HEK293 (cell line): ENCODE measurements around the gene UGT1A3.

Experiments
- CTCF ChIA-PET: fragments of 350-600 bp; formaldehyde crosslinking; extraction: SDS; loops from one replicate; lab custom pipeline; 2021; ENCODE audit warnings: antibody characterized with exemption; lab: Yijun Ruan, JAX
- POLR2A ChIA-PET: fragments of 300-600 bp; formaldehyde crosslinking; extraction: SDS; loops from one replicate; lab custom pipeline; 2020; ENCODE audit warnings: antibody characterized with exemption, inconsistent platforms; lab: Yijun Ruan, JAX
- H3K27ac ChIP-seq: fragments of 200-500 bp; sonication (Bioruptor generic); 2 replicates; pipeline ENCODE4 v1.5.1; 2014; ENCODE audit warnings: low read depth, low read length, control low read depth, inconsistent platforms; ENCODE audit errors: extremely low read depth
- H3K36me3 ChIP-seq, 2 experiments: fragments of 200-500 bp in 1 of 2; sonication (Bioruptor generic) in 1 of 2; 1 replicate in 1 of 2; 2 replicates in 1 of 2; pipeline ENCODE4 v1.5.1; 2014 to 2017; ENCODE audit warnings: inconsistent platforms in 2 of 2, low read length in 2 of 2; ENCODE audit not compliant: control insufficient read depth in 2 of 2, insufficient read depth in 1 of 2
- H3K4me1 ChIP-seq: fragments of 200-500 bp; sonication (Bioruptor generic); 2 replicates; pipeline ENCODE4 v1.5.1; 2014; ENCODE audit warnings: mild to moderate bottlenecking, low read length, inconsistent platforms; ENCODE audit not compliant: control insufficient read depth, insufficient read depth
- H3K4me3 ChIP-seq: 2 replicates; pipeline ENCODE4 v1.5.1; 2011; ENCODE audit warnings: low read depth, mild to moderate bottlenecking, control low read depth, low read length, moderate library complexity
- H3K9me3 ChIP-seq: fragments of 200-500 bp; sonication (Bioruptor generic); 2 replicates; pipeline ENCODE4 v1.5.1; 2014; ENCODE audit warnings: low read depth, low read length, inconsistent platforms; ENCODE audit not compliant: control insufficient read depth, insufficient read depth
- BCL6B ChIP-seq: fragments of 450-650 bp; formaldehyde crosslinking; IDR thresholded peaks from 2 replicates; pipeline ENCODE4 v1.5.1; 2017; ENCODE audit warnings: missing biosample characterization, missing genetic modification characterization
- CTCF ChIP-seq: fragments of 450-650 bp; formaldehyde crosslinking; IDR thresholded peaks from 2 replicates; pipeline ENCODE4 v1.5.1; 2016; ENCODE audit warnings: missing biosample characterization, missing genetic modification characterization
- TRIM28 ChIP-seq: IDR thresholded peaks from 2 replicates; pipeline ENCODE4 v1.6.1; 2011; ENCODE audit warnings: low read length, control low read depth, borderline replicate concordance
- YY1 ChIP-seq: fragments of 450-650 bp; formaldehyde crosslinking; IDR thresholded peaks from 2 replicates; pipeline ENCODE4 v1.5.1; 2018; ENCODE audit warnings: missing biosample characterization, missing genetic modification characterization
- ZBTB1 ChIP-seq: fragments of 450-650 bp; formaldehyde crosslinking; IDR thresholded peaks from 2 replicates; pipeline ENCODE4 v1.5.1; 2016; ENCODE audit warnings: missing biosample characterization, missing genetic modification characterization
- ZEB2 ChIP-seq: fragments of 450-650 bp; formaldehyde crosslinking; IDR thresholded peaks from 2 replicates; pipeline ENCODE4 v1.5.1; 2016; ENCODE audit warnings: missing biosample characterization, missing genetic modification characterization
- ZFHX2 ChIP-seq: fragments of 450-650 bp; formaldehyde crosslinking; conservative IDR thresholded peaks from 2 replicates; pipeline ENCODE4 v1.5.1; 2016; ENCODE audit warnings: missing biosample characterization, missing genetic modification characterization
- ZNF140 ChIP-seq: fragments of 450-650 bp; formaldehyde crosslinking; IDR thresholded peaks from 2 replicates; pipeline ENCODE4 v1.5.1; 2016; ENCODE audit warnings: missing biosample characterization, missing genetic modification characterization
- ZNF221 ChIP-seq: fragments of 450-650 bp; formaldehyde crosslinking; IDR thresholded peaks from 2 replicates; pipeline ENCODE4 v1.5.1; 2017; ENCODE audit warnings: missing biosample characterization, missing genetic modification characterization, borderline replicate concordance
- ZNF223 ChIP-seq: fragments of 450-650 bp; formaldehyde crosslinking; IDR thresholded peaks from 2 replicates; pipeline ENCODE4 v1.5.1; 2016; ENCODE audit warnings: missing biosample characterization, missing genetic modification characterization
- ZNF335 ChIP-seq: fragments of 450-650 bp; formaldehyde crosslinking; conservative IDR thresholded peaks from 2 replicates; pipeline ENCODE4 v1.5.1; 2016; ENCODE audit warnings: missing biosample characterization, missing genetic modification characterization
- ZNF37A ChIP-seq: fragments of 450-650 bp; IDR thresholded peaks from 2 replicates; pipeline ENCODE4 v1.5.1; 2018; ENCODE audit warnings: missing biosample characterization, missing genetic modification characterization
- ZNF48 ChIP-seq: fragments of 450-650 bp; formaldehyde crosslinking; IDR thresholded peaks from 2 replicates; pipeline ENCODE4 v1.5.1; 2016; ENCODE audit warnings: missing biosample characterization, missing genetic modification characterization
- ZNF558 ChIP-seq: fragments of 450-650 bp; formaldehyde crosslinking; IDR thresholded peaks from 2 replicates; pipeline ENCODE4 v1.5.1; 2016; ENCODE audit warnings: missing biosample characterization, missing genetic modification characterization
- ZNF626 ChIP-seq: fragments of 450-650 bp; sonication (Bioruptor Pico); formaldehyde crosslinking; IDR thresholded peaks from 2 replicates; pipeline ENCODE4 v1.5.1; 2018; ENCODE audit warnings: missing biosample characterization, missing genetic modification characterization, inconsistent platforms
- ZNF639 ChIP-seq: fragments of 450-650 bp; formaldehyde crosslinking; IDR thresholded peaks from 2 replicates; pipeline ENCODE4 v1.5.1; 2016; ENCODE audit warnings: missing biosample characterization, missing genetic modification characterization
- ZNF791 ChIP-seq: fragments of 450-650 bp; formaldehyde crosslinking; IDR thresholded peaks from 2 replicates; pipeline ENCODE4 v1.5.1; 2016; ENCODE audit warnings: missing biosample characterization, missing genetic modification characterization
- ZSCAN18 ChIP-seq: fragments of 450-650 bp; formaldehyde crosslinking; IDR thresholded peaks from 2 replicates; pipeline ENCODE4 v1.5.1; 2016; ENCODE audit warnings: missing biosample characterization, missing genetic modification characterization

The UGT1A3 gene

GRCh38 chr2:233800208-233800607, 71.4 kb downstream of the UGT1A3 start (continued):
- TF ChIP-seq ZNF639 (no peak), ZFHX2 (tag by site-specific recombination) (no peak), ZNF48 (no peak), ZBTB1 (tag by site-specific recombination) (no peak), ZNF558 (tag by site-specific recombination) (no peak)

GRCh38 chr2:233801357-233802131, 72.7 kb downstream of the UGT1A3 start:
- POLR2A ChIA-PET, result no interaction called here
- Histone ChIP-seq H3K9me3 (no peaks in the 10 kb centered on the region), H3K27ac (no peak overlapping the region), H3K4me3 (no peak overlapping the region), H3K4me1 (no peaks in the 10 kb centered on the region), H3K36me3 (no peaks in the 10 kb centered on the region)
- CTCF ChIA-PET, result no interaction called here
- no peak for TF ChIP-seq YY1 (tag by site-specific recombination)
- no peak for TF ChIP-seq BCL6B (tag by site-specific recombination)
- no peak for TF ChIP-seq TRIM28
- no peak for TF ChIP-seq ZNF221
- no peak for TF ChIP-seq ZNF335
- no peak for TF ChIP-seq ZNF37A (tag by site-specific recombination)
- no peak for TF ChIP-seq ZSCAN18 (tag by site-specific recombination)
- no peak for TF ChIP-seq ZEB2
- no peak for TF ChIP-seq ZNF626 (tag by site-specific recombination)

GRCh38 chr2:233802132-233802815, 73.4 kb downstream of the UGT1A3 start:
- no peaks in the 10 kb centered on the region for H3K9me3 ChIP-seq
- H3K4me3 ChIP-seq, result no peak overlapping the region
- CTCF ChIA-PET, result no interaction called here
- TF ChIP-seq ZNF223, result no peak
- no peak for TF ChIP-seq ZNF140 (tag by site-specific recombination)
- TF ChIP-seq CTCF (tag by site-specific recombination), result no peak
- TF ChIP-seq ZNF791 (tag by site-specific recombination), result no peak
- H3K4me1 ChIP-seq, result no peaks in the 10 kb centered on the region
- POLR2A ChIA-PET, result no interaction called here
- H3K36me3 ChIP-seq, result no peaks in the 10 kb centered on the region
- H3K27ac ChIP-seq, result no peak overlapping the region
